NCI-H2196 treated with DMSO at 0.1 percent for 48 hours (cell line): ENCODE measurements around the gene TWNK.
A peak's percentile ranks its signal among the peaks of the same experiment; 100 is the strongest.
"Not testable (repeated sequence)": the region's sequence is repeated elsewhere in the genome, so short reads cannot be mapped to it uniquely, and the experiment has no call there.

Experiments used
- DNase-seq: peaks from one replicate; lab custom pipeline; 2025; ENCODE audit not compliant: unreplicated experiment; lab: John Stamatoyannopoulos, UW

Gene TWNK

DNA sequence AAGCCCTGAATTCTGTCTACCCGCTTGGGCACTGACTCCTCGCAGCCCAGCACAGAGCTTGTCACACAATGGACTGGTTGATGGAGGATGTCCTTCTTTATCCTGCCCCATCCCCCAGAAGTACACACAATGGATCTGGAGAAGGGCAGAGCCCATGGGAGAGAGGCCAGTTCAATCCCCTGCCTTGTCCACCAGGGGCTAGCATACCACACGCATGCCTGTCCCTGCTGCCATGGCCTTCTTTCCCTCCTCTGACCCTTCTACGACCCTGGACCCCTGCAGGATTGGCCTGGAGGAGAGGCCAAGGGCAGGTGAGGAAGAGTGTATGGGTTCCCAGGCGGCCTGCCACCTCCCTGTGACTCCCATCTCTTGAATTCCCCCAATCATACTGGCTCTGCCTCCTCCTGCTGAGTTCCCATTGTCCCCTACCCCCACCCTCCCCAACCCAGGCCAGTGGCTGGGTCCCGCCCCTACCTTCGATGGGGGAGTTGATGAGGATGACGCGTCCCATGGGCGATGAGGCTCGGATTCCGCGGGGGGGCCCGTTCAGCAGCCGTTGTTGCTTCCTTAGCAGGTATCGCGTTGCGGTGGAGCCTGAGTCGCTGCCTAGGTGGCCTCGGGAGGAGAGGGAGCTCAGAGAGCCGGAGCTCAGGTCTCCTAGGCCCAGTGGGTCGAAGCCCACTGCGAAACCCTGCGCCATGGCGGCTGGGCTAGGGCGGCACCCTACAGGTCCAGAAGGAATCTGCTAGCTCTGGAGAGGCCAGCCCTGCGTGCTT lies 42.4 kb downstream of the TWNK start:
- DNase-seq: no peak

DNA sequence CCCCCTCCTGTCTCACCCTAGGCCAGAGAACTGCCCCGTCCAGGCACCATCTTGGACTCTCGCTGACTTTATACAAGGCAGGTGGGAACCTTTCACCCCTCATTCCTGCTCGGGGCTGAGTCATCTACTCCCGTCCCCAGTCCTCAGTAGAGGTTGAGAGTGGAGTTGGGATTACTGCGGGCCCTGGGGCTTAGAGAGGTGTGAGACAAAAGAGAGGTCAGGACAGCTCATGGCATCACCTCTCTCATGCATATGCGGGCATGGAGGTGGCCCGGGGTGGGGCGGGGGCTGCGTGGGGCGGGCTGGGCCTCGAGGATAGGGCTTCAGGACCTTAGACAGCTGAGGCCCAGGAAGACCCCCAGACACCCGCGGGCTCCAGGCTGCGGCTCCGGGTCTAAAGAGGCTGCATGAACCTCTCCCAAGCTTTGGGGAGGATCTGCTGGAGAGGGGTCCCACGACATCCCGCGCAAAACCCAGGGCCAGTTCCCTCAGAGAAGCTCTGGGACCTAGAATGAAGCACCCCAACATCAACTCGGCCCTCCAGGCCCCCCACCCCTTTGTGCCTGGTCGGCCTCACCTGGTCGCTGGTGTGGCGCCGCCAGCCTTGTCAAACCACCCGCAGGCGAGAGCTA lies 43.3 kb downstream of the TWNK start:
- no peak for DNase-seq

DNA sequence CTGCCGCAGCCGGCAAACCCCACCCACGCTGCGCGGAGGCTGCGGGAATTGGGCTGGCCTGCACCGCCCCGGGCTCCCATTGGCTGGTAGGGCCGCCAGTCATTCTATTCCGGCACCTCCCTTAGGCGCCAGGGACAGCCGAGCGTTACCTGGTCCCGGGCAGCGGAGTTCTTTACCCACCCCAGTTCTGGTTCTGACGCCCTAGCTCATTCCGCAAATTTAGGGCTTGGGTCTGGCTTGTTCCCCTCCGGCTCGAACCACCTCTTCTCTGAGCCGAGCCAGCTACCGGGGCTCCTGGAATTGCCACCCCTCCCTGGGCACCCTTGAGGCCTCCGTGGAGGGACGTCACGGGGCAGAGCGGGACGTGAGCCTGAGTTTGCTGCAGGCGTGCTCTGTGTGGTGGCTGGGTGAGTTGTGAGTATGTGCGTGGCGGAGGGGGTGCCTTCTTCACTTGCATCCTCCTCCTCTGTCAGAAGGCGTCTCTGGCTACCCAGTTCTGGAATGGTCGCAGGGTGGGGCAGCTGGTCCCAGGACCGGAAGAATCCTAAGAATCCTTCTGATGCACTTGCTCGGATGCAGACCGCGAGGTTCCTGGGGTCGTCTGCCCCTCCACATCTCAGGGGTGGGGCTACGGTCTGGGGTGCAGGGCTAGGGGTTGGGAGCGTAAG lies 43.9 kb downstream of the TWNK start, which contains the start of the genes PDZD7 and SFXN3:
Gene PDZD7 (minus strand): TSS at position 2 of the 668 bp plus-strand sequence. CDS start 910 bp downstream, outside the sequence.
Gene SFXN3 (plus strand): TSS at position 107 of the 668 bp plus-strand sequence. CDS start 3,461 bp downstream, outside the sequence.
- DNase-seq: peak; percentile 40

DNA sequence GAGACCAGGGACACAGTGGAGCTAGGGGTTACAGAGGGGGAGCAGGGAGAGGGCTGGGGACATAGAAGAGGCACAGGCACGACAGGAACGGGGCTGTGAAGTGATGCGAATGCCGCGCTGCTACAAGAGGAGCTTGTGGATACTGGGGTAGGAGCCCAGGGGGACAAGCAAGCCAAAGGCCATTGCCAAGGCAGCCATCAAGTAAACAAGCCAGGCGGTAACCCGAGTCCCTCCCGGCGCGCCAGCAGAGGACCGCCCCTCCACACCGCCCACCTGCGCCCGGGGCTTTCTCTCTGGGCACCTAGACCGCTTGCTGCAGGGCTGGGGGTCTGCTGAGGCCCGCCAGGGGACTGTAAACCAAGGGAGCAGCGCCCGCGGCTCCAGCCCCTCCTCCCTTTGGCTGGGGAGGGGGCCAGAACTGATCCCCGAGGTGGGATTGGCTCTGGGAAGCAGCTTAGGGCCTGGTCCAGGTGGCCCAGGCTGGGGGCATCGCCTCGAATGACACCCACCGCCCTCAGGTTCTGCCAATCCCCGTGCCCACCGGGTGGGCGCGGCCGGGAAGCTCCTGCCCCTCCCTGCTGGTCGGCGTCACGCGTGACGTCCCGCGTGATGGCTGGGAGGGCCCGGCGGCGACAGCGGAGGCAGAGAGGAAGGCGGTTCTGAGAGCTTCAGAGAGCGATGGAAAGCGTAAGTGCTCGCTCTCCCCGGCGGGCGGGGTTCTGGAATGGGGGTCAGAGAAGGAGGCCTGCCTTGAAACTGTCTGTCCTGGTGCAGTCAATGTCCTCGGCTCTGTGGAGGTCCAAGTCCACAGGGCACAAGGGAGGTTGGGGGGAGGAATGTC lies 44.7 kb downstream of the TWNK start:
- DNase-seq: no peak

DNA sequence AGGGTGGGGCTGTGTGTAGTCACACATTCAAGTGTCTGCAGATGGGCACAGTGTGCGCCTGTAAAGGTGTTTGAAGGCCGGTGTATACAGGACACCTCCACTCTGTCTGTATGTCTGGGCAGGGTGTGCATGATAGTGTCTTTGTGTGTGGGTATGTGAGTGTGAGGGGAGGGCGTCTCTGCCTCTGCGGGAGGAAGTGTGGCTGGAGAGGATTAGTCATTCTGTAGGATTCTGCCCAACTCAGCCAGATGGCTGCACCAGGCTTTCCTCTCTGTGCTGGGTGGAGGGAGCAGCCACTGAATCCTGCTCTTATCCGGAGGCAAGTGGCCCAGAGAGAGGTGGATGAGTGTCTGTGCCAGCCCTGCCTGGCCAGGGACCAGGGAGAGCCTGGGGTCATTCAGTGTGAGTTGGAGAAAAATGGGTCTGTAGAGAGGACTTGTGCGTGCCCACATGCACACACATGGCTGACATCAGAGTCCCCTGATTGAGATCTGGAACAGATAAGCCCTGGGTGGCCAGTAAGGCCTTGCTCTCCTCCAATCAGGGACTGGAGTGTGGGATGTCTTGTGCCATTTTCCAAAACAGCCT lies 45.4 kb downstream of the TWNK start:
- DNase-seq: no peak

DNA sequence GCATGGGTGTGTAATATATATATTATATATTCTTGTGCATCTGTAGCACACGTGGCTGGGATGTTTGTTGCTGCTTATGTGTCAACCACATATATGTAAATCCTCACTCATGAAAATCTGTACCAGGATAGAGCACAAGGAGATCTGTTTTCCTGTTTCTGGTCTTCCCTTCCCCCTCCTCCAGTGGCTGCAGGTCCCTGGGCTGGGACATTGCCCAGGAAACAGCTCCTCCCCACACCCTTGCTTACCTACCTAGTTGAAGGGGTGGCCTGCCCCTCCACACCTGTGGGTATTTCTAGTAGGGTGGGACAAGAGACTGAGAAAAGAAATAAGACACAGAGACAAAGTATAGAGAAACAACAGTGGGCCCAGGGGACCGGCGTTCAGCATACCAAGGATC lies 45.9 kb downstream of the TWNK start:
- DNase-seq: no peak

DNA sequence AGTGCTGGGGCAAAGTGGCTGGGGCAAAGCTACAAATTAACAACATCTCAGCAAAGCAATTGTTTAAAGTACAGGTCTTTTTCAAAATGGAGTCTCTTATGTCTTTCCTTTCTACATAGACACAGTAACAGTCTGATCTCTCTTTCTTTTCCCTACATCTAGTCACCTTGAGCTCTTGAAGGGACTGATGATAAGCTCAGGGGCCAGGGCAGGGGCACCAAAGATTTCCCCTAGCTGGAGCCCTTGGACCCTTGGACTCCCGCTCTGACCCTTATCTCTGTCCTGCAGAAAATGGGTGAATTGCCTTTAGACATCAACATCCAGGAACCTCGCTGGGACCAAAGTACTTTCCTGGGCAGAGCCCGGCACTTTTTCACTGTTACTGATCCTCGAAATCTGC lies 47.1 kb downstream of the TWNK start:
- not testable (repeated sequence) for DNase-seq

DNA sequence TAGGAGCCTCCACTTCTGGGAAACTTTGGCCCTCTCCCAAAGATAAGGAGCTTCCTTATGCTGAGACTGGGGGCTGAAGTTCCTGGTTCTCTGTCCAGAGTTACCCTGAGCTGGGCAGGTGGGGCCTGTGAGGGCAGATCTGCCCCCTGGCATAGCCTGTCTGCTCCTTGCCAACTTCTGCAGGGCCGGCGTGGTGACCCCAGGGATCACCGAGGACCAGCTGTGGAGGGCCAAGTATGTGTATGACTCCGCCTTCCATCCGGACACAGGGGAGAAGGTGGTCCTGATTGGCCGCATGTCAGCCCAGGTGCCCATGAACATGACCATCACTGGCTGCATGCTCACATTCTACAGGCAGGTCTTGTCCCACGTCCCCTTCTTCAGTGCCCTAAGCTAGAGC lies 48.0 kb downstream of the TWNK start:
- DNase-seq: no peak

DNA sequence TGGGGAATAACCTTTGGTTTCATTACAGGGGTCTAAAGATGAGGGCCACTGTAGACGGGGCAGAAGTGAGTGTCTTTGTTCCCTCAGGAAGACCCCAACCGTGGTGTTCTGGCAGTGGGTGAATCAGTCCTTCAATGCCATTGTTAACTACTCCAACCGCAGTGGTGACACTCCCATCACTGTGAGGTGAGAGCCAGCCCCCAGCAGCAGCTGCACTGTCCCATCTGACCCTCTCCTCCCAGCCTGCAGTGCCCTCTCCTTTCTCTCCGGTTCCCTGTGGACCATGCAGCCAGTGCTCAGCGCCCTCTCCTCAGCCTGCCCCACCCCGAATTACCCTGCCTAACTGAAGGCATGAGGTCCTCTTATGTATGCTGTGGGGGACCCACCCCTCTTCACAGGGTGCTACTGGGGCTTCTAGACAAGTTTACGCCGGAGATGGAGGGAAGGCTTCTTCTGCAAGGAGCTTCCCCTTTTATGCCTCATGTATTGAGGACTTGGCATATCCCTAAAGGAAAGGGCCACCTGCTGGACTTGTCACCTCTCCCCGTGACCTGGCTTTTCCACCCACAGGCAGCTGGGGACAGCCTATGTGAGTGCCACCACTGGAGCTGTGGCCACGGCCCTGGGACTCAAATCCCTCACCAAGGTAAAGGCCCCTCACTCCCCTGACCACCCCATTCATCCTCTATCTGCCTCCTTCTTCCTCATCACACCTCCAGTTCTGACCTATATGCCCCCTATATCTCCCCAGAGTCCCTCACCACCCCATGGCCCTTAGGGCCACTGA lies 48.8 kb downstream of the TWNK start:
- no peak for DNase-seq

DNA sequence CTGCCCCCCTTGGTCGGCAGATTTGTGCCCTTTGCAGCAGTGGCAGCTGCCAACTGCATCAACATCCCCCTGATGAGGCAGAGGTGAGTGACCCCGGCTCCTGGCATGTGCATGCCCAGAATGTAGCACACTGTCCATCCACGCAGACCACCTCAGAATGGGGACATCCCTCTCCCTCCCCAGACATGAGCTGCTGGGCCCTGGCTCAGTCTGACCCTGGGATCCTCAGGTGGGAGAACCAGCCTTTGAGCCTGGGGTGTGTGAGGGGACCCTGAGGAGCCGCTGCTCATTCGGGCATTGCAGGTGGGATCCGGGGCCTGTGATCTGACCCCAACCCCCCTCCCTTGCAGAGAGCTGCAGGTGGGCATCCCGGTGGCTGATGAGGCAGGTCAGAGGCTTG lies 49.4 kb downstream of the TWNK start:
- no peak for DNase-seq

DNA sequence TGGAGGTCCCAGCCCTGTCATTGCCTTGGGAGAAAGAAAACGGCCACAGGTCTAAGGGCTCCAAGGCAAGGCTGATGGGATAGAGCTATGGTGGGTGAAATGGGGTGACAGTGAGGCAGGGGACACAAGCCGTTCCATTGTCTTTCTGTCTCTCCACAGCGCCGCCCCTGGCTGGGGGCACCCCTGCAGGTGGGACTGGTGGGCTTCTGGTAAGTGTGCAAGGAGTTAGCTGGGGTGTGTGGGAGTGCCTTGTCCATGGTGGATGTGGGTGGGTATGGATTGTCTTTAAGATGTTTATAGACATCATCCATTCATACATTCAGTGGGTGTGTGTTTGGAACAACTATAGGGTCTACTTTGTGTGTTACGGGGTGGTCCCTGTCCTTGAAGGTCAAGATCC lies 51.1 kb downstream of the TWNK start:
- no peak for DNase-seq

DNA sequence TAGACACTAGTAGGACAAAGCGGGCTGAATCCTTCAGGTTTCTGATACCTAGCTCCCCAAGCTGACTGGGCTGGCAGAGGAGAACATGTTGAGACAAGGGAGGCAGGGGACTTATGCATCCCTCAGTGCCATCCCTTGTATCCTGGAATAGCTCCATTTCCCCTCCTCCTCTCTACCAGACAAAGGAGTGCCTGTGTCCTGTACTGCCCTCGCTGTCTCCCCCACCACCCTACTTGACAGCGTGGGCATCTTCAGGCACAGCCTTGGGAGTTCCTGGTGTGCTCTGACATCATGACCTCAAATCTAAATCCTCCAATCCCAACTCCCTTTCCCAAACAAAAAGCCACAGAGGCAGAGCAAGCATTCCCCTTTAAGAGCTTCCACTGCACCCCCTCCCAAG lies 52.7 kb downstream of the TWNK start:
- DNase-seq: no peak

DNA sequence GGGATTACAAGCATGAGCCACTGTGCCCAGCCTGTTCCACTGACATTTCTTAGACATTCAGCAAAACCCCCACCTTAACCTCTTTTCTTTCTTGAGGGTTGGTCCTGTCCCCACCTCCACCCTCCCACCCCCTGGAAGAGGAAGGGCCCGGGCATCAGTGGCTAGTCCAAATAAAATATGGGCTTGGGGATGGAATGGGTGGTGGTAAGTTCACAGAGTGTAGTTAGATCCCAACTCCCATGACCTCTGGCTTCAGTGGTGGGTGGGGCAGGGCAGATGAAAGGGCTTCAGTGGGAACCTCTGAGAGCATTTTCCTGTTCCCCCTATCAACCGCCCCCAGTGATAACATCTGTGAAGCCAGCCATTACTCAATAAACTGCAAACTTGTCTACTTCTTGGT lies 53.5 kb downstream of the TWNK start:
- no peak for DNase-seq

DNA sequence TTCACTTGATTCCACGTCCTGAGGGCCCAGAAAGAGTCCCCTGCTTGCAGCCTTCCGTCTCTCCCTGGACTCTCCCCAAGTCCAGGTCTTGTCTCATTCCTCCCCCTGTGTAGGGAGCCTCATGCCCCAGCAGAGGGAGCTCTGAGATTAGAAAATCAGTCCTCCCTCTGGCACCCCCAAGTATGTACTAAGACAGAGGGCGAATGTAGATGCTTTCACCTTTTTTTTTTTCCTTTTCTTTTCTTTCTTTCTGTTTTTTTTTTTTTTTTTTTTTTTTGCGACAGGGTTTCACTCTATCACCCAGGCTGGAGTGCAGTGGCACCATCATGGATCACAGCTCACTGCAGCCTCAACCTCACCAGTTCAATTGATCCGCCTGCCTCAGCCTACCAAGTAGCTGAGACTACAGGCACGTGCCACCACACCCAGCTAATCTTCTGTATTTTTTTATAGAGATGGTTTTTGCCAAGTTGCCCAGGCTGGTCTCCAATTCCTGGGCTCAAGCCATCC lies 54.0 kb downstream of the TWNK start:
- DNase-seq: peak; percentile 22

DNA sequence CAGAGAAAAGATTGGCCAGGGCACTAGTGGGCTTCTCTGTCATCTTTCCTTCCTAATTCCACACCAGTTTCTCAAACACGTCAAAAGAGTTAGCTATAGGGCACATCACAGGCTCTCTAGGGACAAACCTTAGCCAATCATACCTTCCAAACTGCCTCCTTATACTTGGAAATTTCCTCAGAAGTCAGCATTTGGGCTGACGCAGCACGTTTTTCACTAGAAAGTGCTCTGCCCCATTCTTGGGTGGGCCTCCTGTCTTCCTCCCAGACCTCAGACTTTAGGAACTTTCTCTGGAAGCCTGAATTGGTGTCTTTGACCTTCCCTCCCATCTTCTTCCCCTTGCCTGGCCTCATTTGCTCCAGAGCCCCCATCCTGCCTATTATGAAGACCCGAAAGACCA lies 54.8 kb downstream of the TWNK start:
- no peak for DNase-seq

DNA sequence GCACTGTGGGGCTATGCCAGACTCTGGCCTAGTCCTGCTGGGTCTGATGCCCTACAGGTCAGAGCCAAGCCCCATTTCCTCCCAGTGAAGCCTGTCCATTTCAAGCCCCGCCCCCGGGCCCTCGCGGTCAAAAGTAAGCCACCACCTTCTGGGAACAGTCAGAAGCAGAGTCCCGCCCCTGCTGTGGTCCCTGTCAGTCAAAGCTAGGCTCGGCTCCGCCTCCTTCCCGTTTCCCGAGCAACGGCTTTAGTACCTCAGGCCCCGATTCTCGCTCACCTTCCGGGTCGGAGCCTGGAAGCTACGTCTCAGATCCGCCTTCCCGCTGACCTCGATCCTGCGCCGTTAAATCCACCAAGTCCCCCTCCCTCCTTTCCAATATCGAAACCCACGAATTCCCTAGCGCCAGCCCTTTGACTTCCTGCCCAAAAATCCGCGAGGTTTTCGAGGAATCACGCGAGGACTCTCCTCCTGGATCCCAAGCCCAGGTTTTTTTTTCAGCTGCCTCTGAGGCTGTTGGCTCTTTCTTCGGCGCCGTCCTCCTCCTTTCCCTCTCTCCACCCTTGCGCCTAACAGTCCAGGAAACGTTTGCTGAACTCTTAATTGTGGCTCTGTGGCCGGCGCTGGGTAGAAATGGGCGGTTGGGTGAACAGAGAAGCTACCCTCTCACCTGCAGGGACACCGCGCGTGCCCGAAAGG lies 55.5 kb downstream of the TWNK start:
- peak; percentile 90 for DNase-seq

DNA sequence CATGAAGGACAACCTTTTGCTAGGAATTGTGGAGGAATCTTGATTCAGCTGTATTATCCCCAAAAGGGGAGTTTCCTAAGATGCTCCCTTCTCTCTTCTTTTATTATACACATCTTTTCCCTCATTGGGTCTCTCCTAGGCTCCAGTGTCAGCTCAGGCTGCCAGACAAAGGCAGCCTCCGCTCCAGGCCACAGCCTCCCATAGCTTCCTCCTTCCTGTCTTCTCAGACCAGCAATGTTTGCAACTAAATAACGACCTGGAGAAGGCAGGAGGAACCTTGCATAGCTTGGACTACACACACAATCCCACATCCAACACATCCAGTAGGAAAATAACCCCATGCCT lies 56.0 kb downstream of the TWNK start:
- DNase-seq: no peak
